Smooth muscle cell (in vitro differentiated cells): ENCODE measurements around the gene FAM219B. TPM values are rescaled to one million over a fixed set of nuclear protein-coding genes. Genes with fewer than 3 reads are reported as not detected.
A peak's percentile ranks its signal among the peaks of the same experiment; 100 is the strongest.

Experiments used
- DNase-seq: peaks from one replicate; lab custom pipeline; 2025; ENCODE audit not compliant: unreplicated experiment; lab: John Stamatoyannopoulos, UW
- H2AFZ ChIP-seq: fragments of 200-600 bp; sonication (generic); 2 replicates; pipeline ENCODE4 v1.6.0; 2016; ENCODE audit warnings: antibody characterized with exemption, low read depth, mild to moderate bottlenecking
- H3F3A ChIP-seq: fragments of 200-600 bp; sonication (generic); 2 replicates; pipeline ENCODE4 v1.6.0; 2017; ENCODE audit warnings: antibody characterized with exemption, low read depth
- H3K27ac ChIP-seq: fragments of 200-600 bp; sonication (generic); 2 replicates; pipeline ENCODE4 v1.5.1; 2016; ENCODE audit warnings: low read depth, mild to moderate bottlenecking
- H3K27me3 ChIP-seq: fragments of 200-600 bp; sonication (generic); 2 replicates; pipeline ENCODE4 v1.6.1; 2016; ENCODE audit warnings: low read depth, mild to moderate bottlenecking
- H3K36me3 ChIP-seq: fragments of 200-600 bp; sonication (generic); 2 replicates; pipeline ENCODE4 v1.5.1; 2016; ENCODE audit warnings: low read depth
- H3K4me1 ChIP-seq: fragments of 200-600 bp; sonication (generic); 2 replicates; pipeline ENCODE4 v1.5.1; 2016; ENCODE audit warnings: low read depth
- H3K4me2 ChIP-seq: fragments of 200-600 bp; sonication (generic); 2 replicates; pipeline ENCODE4 v1.6.0; 2016; ENCODE audit warnings: mild to moderate bottlenecking
- H3K4me3 ChIP-seq: fragments of 200-600 bp; sonication (generic); 2 replicates; pipeline ENCODE4 v1.5.1; 2016; ENCODE audit warnings: mild to moderate bottlenecking
- H3K79me2 ChIP-seq: fragments of 200-600 bp; sonication (generic); 2 replicates; pipeline ENCODE4 v1.6.0; 2016; ENCODE audit warnings: low read depth, mild to moderate bottlenecking
- H3K9ac ChIP-seq: fragments of 200-600 bp; sonication (generic); 2 replicates; pipeline ENCODE4 v1.6.0; 2016; ENCODE audit warnings: low read depth
- H3K9me3 ChIP-seq: fragments of 200-600 bp; sonication (generic); replicated peaks from 2 replicates; pipeline ENCODE4 v1.5.1; 2016; ENCODE audit warnings: low read depth
- H4K20me1 ChIP-seq: fragments of 200-600 bp; sonication (generic); 2 replicates; pipeline ENCODE4 v1.6.0; 2016; ENCODE audit warnings: low read depth
- CTCF ChIP-seq: fragments of 200-600 bp; sonication (generic); IDR thresholded peaks from 2 replicates; pipeline ENCODE4 v1.5.1; 2017; ENCODE audit warnings: borderline replicate concordance, mild to moderate bottlenecking, antibody characterized with exemption; ENCODE audit not compliant: insufficient read depth, poor library complexity, severe bottlenecking
- WGBS: methylation state at CpG from one replicate; pipeline ENCODE4 v1.1.7; 2016; ENCODE audit warnings: low lambda C conversion rate; 5-methylcytosine and 5-hydroxymethylcytosine counted together
- polyA plus RNA-seq: library from polyadenylated mRNA; unstranded; fragments of >200 nt; fragmentation: Nextera tagmentation; extraction: Ambion mirVana; gene quantifications from 2 replicates; pipeline ENCODE4 v1.2.1, GENCODE V29; 2016
- total RNA-seq: library from RNA; depleted of rRNA; stranded (reverse); fragments of >200 nt; gene quantifications from 2 replicates; pipeline ENCODE4 v1.2.3, GENCODE V29; 2014

Gene FAM219B
- total and polyA plus RNA-seq, 2 experiments from 2014 or later: 37.1 to 52.4 TPM

GRCh38 chr15:74863239-74864056 lies 43.2 kb downstream of the FAM219B start:
- H3K79me2 ChIP-seq: peaks cover 62% of the 10 kb centered on the region
- no peaks in the 10 kb centered on the region for H3F3A ChIP-seq
- no peaks in the 10 kb centered on the region for H3K27me3 ChIP-seq
- H3K9me3 ChIP-seq: no peaks in the 10 kb centered on the region
- 84% methylated on average over 11 of the region's 11 CpGs for WGBS
- peaks cover 83% of the 10 kb centered on the region for H4K20me1 ChIP-seq
- TF ChIP-seq CTCF: no peak
- H3K27ac ChIP-seq: peak overlapping the region; percentile 55
- no peak for DNase-seq
- H3K4me1 ChIP-seq: no peaks in the 10 kb centered on the region
- H3K4me3 ChIP-seq: no peak overlapping the region
- H3K36me3 ChIP-seq: no peaks in the 10 kb centered on the region
- H3K9ac ChIP-seq: no peak overlapping the region
- no peak overlapping the region for H2AFZ ChIP-seq
- no peak overlapping the region for H3K4me2 ChIP-seq

- no peak overlapping the region for H3K4me3 ChIP-seq
- H2AFZ ChIP-seq: no peak overlapping the region
- no peaks in the 10 kb centered on the region for H3K4me1 ChIP-seq
- WGBS: 97% methylated on average over 4 of the region's 4 CpGs
- no peak for DNase-seq
- H3K4me2 ChIP-seq: no peak overlapping the region
- no peak overlapping the region for H3K9ac ChIP-seq
- peaks cover 79% of the 10 kb centered on the region for H4K20me1 ChIP-seq
- H3F3A ChIP-seq: no peaks in the 10 kb centered on the region
- H3K27ac ChIP-seq: no peak overlapping the region
- no peaks in the 10 kb centered on the region for H3K9me3 ChIP-seq
- H3K79me2 ChIP-seq: peaks cover 29% of the 10 kb centered on the region
- no peaks in the 10 kb centered on the region for H3K36me3 ChIP-seq
- no peaks in the 10 kb centered on the region for H3K27me3 ChIP-seq
- no peak for TF ChIP-seq CTCF
Measured at GRCh38 chr15:74858369-74858740, 48.3 kb downstream of the FAM219B start.

GRCh38 chr15:74857671-74858368 lies 48.8 kb downstream of the FAM219B start:
- Histone ChIP-seq H3F3A (no peaks in the 10 kb centered on the region), H3K4me1 (no peaks in the 10 kb centered on the region), H3K79me2 (peaks cover 29% of the 10 kb centered on the region), H4K20me1 (peaks cover 73% of the 10 kb centered on the region), H2AFZ (no peak overlapping the region), H3K9ac (no peak overlapping the region), H3K27me3 (no peaks in the 10 kb centered on the region), H3K9me3 (no peaks in the 10 kb centered on the region), H3K4me2 (no peak overlapping the region), H3K36me3 (no peaks in the 10 kb centered on the region), H3K27ac (no peak overlapping the region), H3K4me3 (no peak overlapping the region)
- 91% methylated on average over 9 of the region's 9 CpGs for WGBS
- TF ChIP-seq CTCF: no peak
- no peak for DNase-seq
